ENCODE measurements around the gene KRT76.

KRT76 gene

GRCh38 chr12:52771088-52771487 lies 6.1 kb downstream of the KRT76 start:
- TF ChIP-seq CTCF (conservative IDR thresholded peaks at IDR 0.05; ENCODE audit: low read length) = no peak
- no peak for DNase-seq (ENCODE audit: low read depth)
- no peak overlapping the region for H3K4me3 ChIP-seq (ENCODE audit: low read length)

- no peak for DNase-seq (ENCODE audit: low read depth)
- H3K4me3 ChIP-seq (ENCODE audit: low read length) = no peak overlapping the region
- no peak for TF ChIP-seq CTCF (conservative IDR thresholded peaks at IDR 0.05; ENCODE audit: low read length)
These were observed 7.2 kb downstream of the KRT76 start for GRCh38 chr12:52769946-52770345.

- no peak overlapping the region for H3K4me3 ChIP-seq (ENCODE audit: low read length)
- TF ChIP-seq CTCF (conservative IDR thresholded peaks at IDR 0.05; ENCODE audit: low read length) = no peak
- DNase-seq (ENCODE audit: low read depth) = no peak
These were observed 7.8 kb downstream of the KRT76 start for GRCh38 chr12:52769354-52769753.

GRCh38 chr12:52768479-52769200 lies 8.5 kb downstream of the KRT76 start:
- TF ChIP-seq CTCF (conservative IDR thresholded peaks at IDR 0.05; ENCODE audit: low read length) = no peak
- no peak for DNase-seq (ENCODE audit: low read depth)
- H3K4me3 ChIP-seq (ENCODE audit: low read length) = no peak overlapping the region

- H3K4me3 ChIP-seq (ENCODE audit: low read length) = no peak overlapping the region
- no peak for TF ChIP-seq CTCF (conservative IDR thresholded peaks at IDR 0.05; ENCODE audit: low read length)
- DNase-seq (ENCODE audit: low read depth) = no peak
These were observed 9.7 kb downstream of the KRT76 start for GRCh38 chr12:52767427-52767826.

GRCh38 chr12:52767020-52767379 lies 10.1 kb downstream of the KRT76 start:
- no peak for DNase-seq (ENCODE audit: low read depth)
- TF ChIP-seq CTCF (conservative IDR thresholded peaks at IDR 0.05; ENCODE audit: low read length) = no peak

GRCh38 chr12:52766351-52767019 lies 10.7 kb downstream of the KRT76 start:
- TF ChIP-seq CTCF (conservative IDR thresholded peaks at IDR 0.05; ENCODE audit: low read length) = no peak
- no peak overlapping the region for H3K4me3 ChIP-seq (ENCODE audit: low read length)

More at GRCh38 chr12:52767020-52767379, 10.1 kb downstream of the KRT76 start:
- no peak overlapping the region for H3K4me3 ChIP-seq (ENCODE audit: low read length)

More at GRCh38 chr12:52766351-52767019, 10.7 kb downstream of the KRT76 start:
- no peak for DNase-seq (ENCODE audit: low read depth)

Data from AG10803 (cell line).